HepG2 (cell line): ENCODE data around the gene PRR36. TPM values are rescaled to one million over a fixed set of nuclear protein-coding genes. Genes with fewer than 3 reads are reported as not detected.

Source experiments
- BCLAF1 ChIP-seq: fragments of 450-650 bp; IDR thresholded peaks from 2 replicates; pipeline ENCODE4 v1.6.1; 2017; ENCODE audit warnings: mild to moderate bottlenecking
- HOXA7 ChIP-seq: sonication (generic); formaldehyde crosslinking; IDR thresholded peaks from 2 replicates; pipeline ENCODE4 v1.8.1; 2022; ENCODE audit warnings: mild to moderate bottlenecking, missing genetic modification reagents, moderate library complexity
- MYC ChIP-seq: sonication (generic); formaldehyde crosslinking; IDR thresholded peaks from 2 replicates; pipeline ENCODE4 v1.9.0; 2021; ENCODE audit warnings: missing genetic modification reagents, borderline replicate concordance
- NFYB ChIP-seq: sonication (generic); formaldehyde crosslinking; IDR thresholded peaks from 2 replicates; pipeline ENCODE4 v1.4.0; 2020; ENCODE audit warnings: missing genetic modification reagents
- NONO ChIP-seq, 2 experiments: fragments of 450-650 bp in 1 of 2; sonication (generic) in 1 of 2; formaldehyde crosslinking in 1 of 2; IDR thresholded peaks in 1 of 2; conservative IDR thresholded peaks in 1 of 2; 2 replicates each; pipeline versions ENCODE4 v1.6.1 to v1.8.0; 2017 to 2022; ENCODE audit warnings: mild to moderate bottlenecking in 1 of 2, missing genetic modification reagents in 1 of 2, moderate library complexity in 1 of 2
- SMAD3 ChIP-seq: sonication (generic); formaldehyde crosslinking; IDR thresholded peaks from 2 replicates; pipeline ENCODE4 v1.4.0; 2020; ENCODE audit warnings: missing genetic modification reagents
- ZBED4 ChIP-seq: sonication (generic); formaldehyde crosslinking; IDR thresholded peaks from 2 replicates; pipeline ENCODE4 v1.4.0; 2020; ENCODE audit warnings: missing genetic modification reagents, borderline replicate concordance
- ZNF615 ChIP-seq: sonication (generic); formaldehyde crosslinking; IDR thresholded peaks from 2 replicates; pipeline ENCODE4 v1.5.0; 2020; ENCODE audit warnings: mild to moderate bottlenecking, missing genetic modification reagents, borderline replicate concordance
- polyA plus RNA-seq, 8 experiments: library from polyadenylated mRNA; depleted of rRNA in 3 of 8; stranded (reverse) in 7 of 8; unstranded in 1 of 8; fragments of >200 nt; fragmentation: Illumina TruSeq in 4 of 8; extraction: Trizol in 4 of 8; gene quantifications; 2 replicates each; pipeline versions ENCODE4 v1.2.1 to v1.2.3, GENCODE V29; 2011 to 2016; ENCODE audit warnings: low read depth in 4 of 8, missing spikeins in 1 of 8, mixed read lengths in 1 of 8; ENCODE audit not compliant: insufficient read depth in 1 of 8
- total RNA-seq, 5 experiments: library from RNA; depleted of rRNA; stranded (reverse); fragments of >200 nt; fragmentation: Illumina TruSeq; extraction: Trizol; gene quantifications; 2 replicates each; pipeline ENCODE4 v1.2.3, GENCODE V29; 2016; ENCODE audit warnings: low read depth in 1 of 5
- TF ChIP-seq, protein P1 (sequence below): sonication (generic); formaldehyde crosslinking; IDR thresholded peaks from 2 replicates; pipeline ENCODE4 v1.4.0; 2020; ENCODE audit warnings: missing genetic modification reagents
- TF ChIP-seq, protein P2 (sequence below): sonication (generic); formaldehyde crosslinking; IDR thresholded peaks from 2 replicates; pipeline ENCODE4 v1.5.0; 2020; ENCODE audit warnings: mild to moderate bottlenecking, missing genetic modification reagents
- TF ChIP-seq, protein P3 (sequence below): sonication (generic); formaldehyde crosslinking; IDR thresholded peaks from 2 replicates; pipeline ENCODE4 v1.4.0; 2020; ENCODE audit warnings: missing genetic modification reagents

Gene PRR36
- total and polyA plus RNA-seq, 2 of the 13 experiments (the other 11 are each of a cell fraction or from before 2014, with no cell fraction given): 0.07 to 0.17 TPM

- TF ChIP-seq ZBED4 (CRISPR knock-in tag) (peak; percentile 49; the same call in 1 of the 2 replicates), HOXA7 (CRISPR knock-in tag) (no peak), BCLAF1 (no peak), ZNF615 (CRISPR knock-in tag) (no peak), SMAD3 (peak; percentile 89), NONO (IDR thresholded peaks at IDR 0.05) (no peak), NONO (CRISPR knock-in tag; conservative IDR thresholded peaks at IDR 0.05) (peak; percentile 93), NFYB (CRISPR knock-in tag) (no peak), MYC (peak; percentile 97)
- TF ChIP-seq, protein P1, sequence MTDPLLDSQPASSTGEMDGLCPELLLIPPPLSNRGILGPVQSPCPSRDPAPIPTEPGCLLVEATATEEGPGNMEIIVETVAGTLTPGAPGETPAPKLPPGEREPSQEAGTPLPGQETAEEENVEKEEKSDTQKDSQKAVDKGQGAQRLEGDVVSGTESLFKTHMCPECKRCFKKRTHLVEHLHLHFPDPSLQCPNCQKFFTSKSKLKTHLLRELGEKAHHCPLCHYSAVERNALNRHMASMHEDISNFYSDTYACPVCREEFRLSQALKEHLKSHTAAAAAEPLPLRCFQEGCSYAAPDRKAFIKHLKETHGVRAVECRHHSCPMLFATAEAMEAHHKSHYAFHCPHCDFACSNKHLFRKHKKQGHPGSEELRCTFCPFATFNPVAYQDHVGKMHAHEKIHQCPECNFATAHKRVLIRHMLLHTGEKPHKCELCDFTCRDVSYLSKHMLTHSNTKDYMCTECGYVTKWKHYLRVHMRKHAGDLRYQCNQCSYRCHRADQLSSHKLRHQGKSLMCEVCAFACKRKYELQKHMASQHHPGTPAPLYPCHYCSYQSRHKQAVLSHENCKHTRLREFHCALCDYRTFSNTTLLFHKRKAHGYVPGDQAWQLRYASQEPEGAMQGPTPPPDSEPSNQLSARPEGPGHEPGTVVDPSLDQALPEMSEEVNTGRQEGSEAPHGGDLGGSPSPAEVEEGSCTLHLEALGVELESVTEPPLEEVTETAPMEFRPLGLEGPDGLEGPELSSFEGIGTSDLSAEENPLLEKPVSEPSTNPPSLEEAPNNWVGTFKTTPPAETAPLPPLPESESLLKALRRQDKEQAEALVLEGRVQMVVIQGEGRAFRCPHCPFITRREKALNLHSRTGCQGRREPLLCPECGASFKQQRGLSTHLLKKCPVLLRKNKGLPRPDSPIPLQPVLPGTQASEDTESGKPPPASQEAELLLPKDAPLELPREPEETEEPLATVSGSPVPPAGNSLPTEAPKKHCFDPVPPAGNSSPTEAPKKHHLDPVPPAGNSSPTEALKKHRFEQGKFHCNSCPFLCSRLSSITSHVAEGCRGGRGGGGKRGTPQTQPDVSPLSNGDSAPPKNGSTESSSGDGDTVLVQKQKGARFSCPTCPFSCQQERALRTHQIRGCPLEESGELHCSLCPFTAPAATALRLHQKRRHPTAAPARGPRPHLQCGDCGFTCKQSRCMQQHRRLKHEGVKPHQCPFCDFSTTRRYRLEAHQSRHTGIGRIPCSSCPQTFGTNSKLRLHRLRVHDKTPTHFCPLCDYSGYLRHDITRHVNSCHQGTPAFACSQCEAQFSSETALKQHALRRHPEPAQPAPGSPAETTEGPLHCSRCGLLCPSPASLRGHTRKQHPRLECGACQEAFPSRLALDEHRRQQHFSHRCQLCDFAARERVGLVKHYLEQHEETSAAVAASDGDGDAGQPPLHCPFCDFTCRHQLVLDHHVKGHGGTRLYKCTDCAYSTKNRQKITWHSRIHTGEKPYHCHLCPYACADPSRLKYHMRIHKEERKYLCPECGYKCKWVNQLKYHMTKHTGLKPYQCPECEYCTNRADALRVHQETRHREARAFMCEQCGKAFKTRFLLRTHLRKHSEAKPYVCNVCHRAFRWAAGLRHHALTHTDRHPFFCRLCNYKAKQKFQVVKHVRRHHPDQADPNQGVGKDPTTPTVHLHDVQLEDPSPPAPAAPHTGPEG (CRISPR knock-in tag): no peak
- TF ChIP-seq, protein P2, sequence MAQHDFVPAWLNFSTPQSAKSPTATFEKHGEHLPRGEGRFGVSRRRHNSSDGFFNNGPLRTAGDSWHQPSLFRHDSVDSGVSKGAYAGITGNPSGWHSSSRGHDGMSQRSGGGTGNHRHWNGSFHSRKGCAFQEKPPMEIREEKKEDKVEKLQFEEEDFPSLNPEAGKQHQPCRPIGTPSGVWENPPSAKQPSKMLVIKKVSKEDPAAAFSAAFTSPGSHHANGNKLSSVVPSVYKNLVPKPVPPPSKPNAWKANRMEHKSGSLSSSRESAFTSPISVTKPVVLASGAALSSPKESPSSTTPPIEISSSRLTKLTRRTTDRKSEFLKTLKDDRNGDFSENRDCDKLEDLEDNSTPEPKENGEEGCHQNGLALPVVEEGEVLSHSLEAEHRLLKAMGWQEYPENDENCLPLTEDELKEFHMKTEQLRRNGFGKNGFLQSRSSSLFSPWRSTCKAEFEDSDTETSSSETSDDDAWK: no peak
- TF ChIP-seq, protein P3, sequence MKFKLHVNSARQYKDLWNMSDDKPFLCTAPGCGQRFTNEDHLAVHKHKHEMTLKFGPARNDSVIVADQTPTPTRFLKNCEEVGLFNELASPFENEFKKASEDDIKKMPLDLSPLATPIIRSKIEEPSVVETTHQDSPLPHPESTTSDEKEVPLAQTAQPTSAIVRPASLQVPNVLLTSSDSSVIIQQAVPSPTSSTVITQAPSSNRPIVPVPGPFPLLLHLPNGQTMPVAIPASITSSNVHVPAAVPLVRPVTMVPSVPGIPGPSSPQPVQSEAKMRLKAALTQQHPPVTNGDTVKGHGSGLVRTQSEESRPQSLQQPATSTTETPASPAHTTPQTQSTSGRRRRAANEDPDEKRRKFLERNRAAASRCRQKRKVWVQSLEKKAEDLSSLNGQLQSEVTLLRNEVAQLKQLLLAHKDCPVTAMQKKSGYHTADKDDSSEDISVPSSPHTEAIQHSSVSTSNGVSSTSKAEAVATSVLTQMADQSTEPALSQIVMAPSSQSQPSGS: peak; percentile 84
These were observed 29.3 kb upstream of the PRR36 start, which contains the start of gene MAP2K7 (continued) for GRCh38 chr19:7903244-7904073.
